ENCODE results near the gene DYNLT2.

The DYNLT2 gene

DNA sequence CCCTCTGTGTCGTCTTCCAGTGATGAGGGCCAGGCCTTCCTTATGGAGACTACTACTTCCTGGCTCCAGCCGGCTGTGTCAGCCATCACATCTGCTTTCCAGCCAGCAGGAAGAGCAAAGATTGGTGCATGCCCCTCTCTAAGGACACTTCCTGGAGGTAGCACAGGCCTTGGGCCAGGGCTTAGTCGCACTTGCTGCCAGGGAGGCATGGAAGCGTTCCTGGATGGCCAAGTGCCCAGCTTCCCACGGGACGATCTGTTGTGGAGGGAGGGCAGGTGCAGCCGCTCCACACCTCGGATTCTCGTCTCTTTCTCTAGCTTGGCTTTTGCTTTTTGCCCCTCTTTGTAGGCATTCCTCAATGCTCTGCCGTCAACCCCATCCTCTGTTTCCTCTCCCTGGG is 11.9 kb upstream of the DYNLT2 start:
- Histone ChIP-seq H3K4me1 (ENCODE audit: control extremely low read depth in 1 of 4, control insufficient read depth in 4 of 4, insufficient read depth in 4 of 4, low read length in 3 of 4) (no peaks in the 10 kb centered on the region), H3K27ac (ENCODE audit: insufficient read depth in 1 of 2, low read depth in 1 of 2, low read length in 2 of 2, poor library complexity in 1 of 2, severe bottlenecking in 2 of 2) (no peak overlapping the region), H3K4me3 (ENCODE audit: control insufficient read depth in 1 of 7, extremely low read depth in 1 of 7, insufficient read depth in 4 of 7, low read depth in 2 of 7, low read length in 6 of 7) (no peak overlapping the region), H3K36me3 (ENCODE audit: control insufficient read depth in 4 of 4, insufficient read depth in 4 of 4, low read length in 3 of 4) (peaks cover 13 to 78% (median 48%) of the 10 kb centered on the region in 4 experiments), H3K27me3 (replicated peaks in 2 of 5; ENCODE audit: control insufficient read depth in 4 of 5, insufficient read depth in 5 of 5, low read length in 4 of 5) (no peaks in the 10 kb centered on the region), H3K9me3 (ENCODE audit: control extremely low read depth in 1 of 5, control insufficient read depth in 4 of 5, insufficient read depth in 2 of 5, low read depth in 1 of 5, low read length in 4 of 5) (no peaks in the 10 kb centered on the region)
- CTCF ChIA-PET = interaction anchor here (0.8 to 1.4 kb wide), 2 partner anchors 11 to 26 kb away, joined by 3 to 4 read pairs; no protein-coding TSS in a partner anchor
- 92% methylated on average over 10 of the region's 10 CpGs for WGBS (ENCODE audit: insufficient coverage)
- DNase-seq = no peak
- POLR2A ChIA-PET = no interaction called here

DNA sequence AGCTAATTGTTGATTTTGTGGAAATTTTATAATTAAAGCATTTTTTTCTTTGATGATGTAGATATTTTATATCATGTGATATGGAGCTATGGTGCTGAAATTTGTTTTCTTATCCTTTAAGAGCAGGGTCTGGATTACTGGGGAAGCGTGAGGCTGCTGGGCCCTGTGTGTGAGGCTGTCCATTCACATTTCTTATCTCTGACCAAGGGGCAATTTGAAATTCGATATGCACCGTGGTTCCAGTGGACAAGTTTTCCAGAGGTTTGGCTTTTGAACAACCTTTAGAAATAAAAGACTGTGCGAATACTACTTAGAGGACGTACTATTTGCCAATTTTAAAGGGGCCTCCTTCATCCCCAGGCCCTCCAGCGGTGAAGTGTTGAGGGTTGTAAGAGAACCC is 3.8 kb upstream of the DYNLT2 start:
- no peak for DNase-seq
- Histone ChIP-seq H3K4me1 (ENCODE audit: control extremely low read depth in 1 of 4, control insufficient read depth in 4 of 4, insufficient read depth in 4 of 4, low read length in 3 of 4) (peaks cover 8 to 22% (median 15%) of the 10 kb centered on the region in 4 experiments), H3K36me3 (ENCODE audit: control insufficient read depth in 4 of 4, insufficient read depth in 4 of 4, low read length in 3 of 4) (peaks cover 8 to 39% (median 18%) of the 10 kb centered on the region in 4 experiments), H3K4me3 (ENCODE audit: control insufficient read depth in 1 of 7, extremely low read depth in 1 of 7, insufficient read depth in 4 of 7, low read depth in 2 of 7, low read length in 6 of 7) (no peak overlapping the region), H3K27me3 (replicated peaks in 2 of 5; ENCODE audit: control insufficient read depth in 4 of 5, insufficient read depth in 5 of 5, low read length in 4 of 5) (no peaks in the 10 kb centered on the region), H3K9me3 (ENCODE audit: control extremely low read depth in 1 of 5, control insufficient read depth in 4 of 5, insufficient read depth in 2 of 5, low read depth in 1 of 5, low read length in 4 of 5) (no peaks in the 10 kb centered on the region), H3K27ac (ENCODE audit: insufficient read depth in 1 of 2, low read depth in 1 of 2, low read length in 2 of 2, poor library complexity in 1 of 2, severe bottlenecking in 2 of 2) (no peak overlapping the region)
- WGBS (ENCODE audit: insufficient coverage) = 98% methylated on average over 6 of the region's 6 CpGs
- POLR2A ChIA-PET = no interaction called here
- CTCF ChIA-PET = interaction anchor here (1.2 kb wide), 1 partner anchor 18 kb away, joined by 3 read pairs; no protein-coding TSS in a partner anchor

DNA sequence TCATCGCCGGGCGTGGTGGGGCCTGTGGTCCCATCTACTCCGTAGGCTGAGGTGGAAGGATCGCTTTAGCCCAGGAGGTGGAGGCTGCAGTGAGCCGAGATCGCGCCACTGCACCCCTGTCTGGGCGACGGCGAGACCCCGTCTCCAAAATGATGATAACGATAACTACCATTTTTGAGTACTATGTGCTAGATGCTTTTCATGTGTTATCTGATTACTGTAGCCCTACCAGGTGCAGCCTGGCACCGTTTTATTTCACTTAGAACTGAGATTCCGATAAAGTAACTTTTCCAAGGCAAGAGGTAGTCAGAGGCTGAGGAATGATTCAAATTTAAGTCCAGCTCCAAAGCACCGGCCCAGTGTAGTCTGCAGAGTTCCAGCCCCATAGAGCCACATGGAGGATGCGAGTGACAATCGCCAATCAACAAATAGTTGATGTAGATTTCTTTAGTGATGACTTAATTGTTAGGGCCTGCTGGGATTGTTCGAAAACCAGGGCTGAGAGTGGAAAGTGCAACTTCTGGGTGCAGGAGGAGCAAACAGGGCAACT is 777 bp upstream of the DYNLT2 start:
- POLR2A ChIA-PET = interaction anchor here (0.7 to 2.4 kb wide), 3 partner anchors 28 to 98 kb away, joined by 3 to 13 read pairs (median 7); partner anchors contain the start of genes C6orf120, PHF10 and WDR27
- H3K9me3 ChIP-seq (ENCODE audit: control extremely low read depth in 1 of 5, control insufficient read depth in 4 of 5, insufficient read depth in 2 of 5, low read depth in 1 of 5, low read length in 4 of 5) = peaks cover 0 to under 1% (median 0%) of the 10 kb centered on the region in 5 experiments
- peaks cover 4 to 12% (median 5%) of the 10 kb centered on the region in 4 experiments for H3K36me3 ChIP-seq (ENCODE audit: control insufficient read depth in 4 of 4, insufficient read depth in 4 of 4, low read length in 3 of 4)
- H3K27me3 ChIP-seq (replicated peaks in 2 of 5; ENCODE audit: control insufficient read depth in 4 of 5, insufficient read depth in 5 of 5, low read length in 4 of 5) = no peaks in the 10 kb centered on the region
- no peak for DNase-seq
- WGBS (ENCODE audit: insufficient coverage) = 15% methylated on average over 19 of the region's 19 CpGs
- CTCF ChIA-PET = interaction anchor here (0.8 to 1.6 kb wide), 5 partner anchors 25 to 79 kb away, joined by 3 to 6 read pairs (median 3); no protein-coding TSS in a partner anchor
- H3K27ac ChIP-seq (ENCODE audit: insufficient read depth in 1 of 2, low read depth in 1 of 2, low read length in 2 of 2, poor library complexity in 1 of 2, severe bottlenecking in 2 of 2) = peak overlapping the region; percentile 94 to 97
- peak overlapping the region; percentile 78 to 96 (median 91) for H3K4me3 ChIP-seq (ENCODE audit: control insufficient read depth in 1 of 7, extremely low read depth in 1 of 7, insufficient read depth in 4 of 7, low read depth in 2 of 7, low read length in 6 of 7)
- peaks cover 10 to 25% (median 19%) of the 10 kb centered on the region in 4 experiments for H3K4me1 ChIP-seq (ENCODE audit: control extremely low read depth in 1 of 4, control insufficient read depth in 4 of 4, insufficient read depth in 4 of 4, low read length in 3 of 4)

DNA sequence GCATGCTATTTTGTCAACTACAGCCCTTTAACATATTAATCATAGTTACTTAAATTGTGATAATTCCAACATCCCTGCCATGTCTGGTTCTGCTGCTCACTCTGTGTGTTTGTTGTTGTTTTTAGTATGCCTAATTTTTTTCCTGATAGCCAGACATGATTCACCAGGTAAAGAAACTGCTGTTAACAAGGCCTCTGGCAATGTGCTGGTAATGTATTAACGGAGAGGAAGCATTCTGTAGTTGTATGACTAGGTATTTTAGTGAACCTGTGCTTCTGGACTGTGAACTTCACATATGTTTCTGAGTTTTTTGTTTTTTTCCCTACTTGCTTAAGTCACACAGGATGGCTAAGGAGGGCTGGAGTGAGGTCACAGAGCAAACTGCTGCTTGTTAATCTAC is 4.8 kb downstream of the DYNLT2 start:
- Histone ChIP-seq H3K4me1 (ENCODE audit: control extremely low read depth in 1 of 4, control insufficient read depth in 4 of 4, insufficient read depth in 4 of 4, low read length in 3 of 4) (peaks cover 2 to 13% (median 12%) of the 10 kb centered on the region in 4 experiments), H3K4me3 (ENCODE audit: control insufficient read depth in 1 of 7, extremely low read depth in 1 of 7, insufficient read depth in 4 of 7, low read depth in 2 of 7, low read length in 6 of 7) (no peak overlapping the region), H3K27me3 (replicated peaks in 2 of 5; ENCODE audit: control insufficient read depth in 4 of 5, insufficient read depth in 5 of 5, low read length in 4 of 5) (no peaks in the 10 kb centered on the region), H3K27ac (ENCODE audit: insufficient read depth in 1 of 2, low read depth in 1 of 2, low read length in 2 of 2, poor library complexity in 1 of 2, severe bottlenecking in 2 of 2) (no peak overlapping the region), H3K9me3 (ENCODE audit: control extremely low read depth in 1 of 5, control insufficient read depth in 4 of 5, insufficient read depth in 2 of 5, low read depth in 1 of 5, low read length in 4 of 5) (peaks cover 0 to 9% (median 3%) of the 10 kb centered on the region in 5 experiments), H3K36me3 (ENCODE audit: control insufficient read depth in 4 of 4, insufficient read depth in 4 of 4, low read length in 3 of 4) (peaks cover 0 to 3% (median 0%) of the 10 kb centered on the region in 4 experiments)
- DNase-seq = no peak
- POLR2A ChIA-PET = no interaction called here
- 100% methylated on average over 1 of the region's 1 CpG for WGBS (ENCODE audit: insufficient coverage)
- CTCF ChIA-PET = interaction anchor here (1.5 kb wide), 1 partner anchor 86 kb away, joined by 4 read pairs; no protein-coding TSS in a partner anchor

DNA sequence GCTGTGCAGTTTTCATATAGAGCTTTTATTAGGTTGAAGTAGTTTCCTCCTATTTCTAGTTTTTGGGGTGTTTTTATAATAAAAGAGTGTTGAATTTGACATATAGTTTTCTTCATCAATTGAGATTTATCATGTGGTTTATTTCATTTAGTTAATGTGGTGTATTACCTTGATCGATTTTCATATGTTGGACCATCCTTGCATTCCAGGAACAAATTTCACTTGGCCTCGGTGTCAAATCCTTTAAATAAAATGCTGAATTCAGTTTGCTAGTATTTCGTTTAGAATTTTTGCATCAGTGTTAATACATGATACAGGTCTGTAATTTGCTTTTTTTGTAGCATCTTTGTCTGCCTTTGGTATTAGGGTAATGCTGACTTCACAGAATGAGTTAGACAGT is 6.0 kb downstream of the DYNLT2 start:
- peaks cover 2 to 7% (median 6%) of the 10 kb centered on the region in 4 experiments for H3K4me1 ChIP-seq (ENCODE audit: control extremely low read depth in 1 of 4, control insufficient read depth in 4 of 4, insufficient read depth in 4 of 4, low read length in 3 of 4)
- H3K27ac ChIP-seq (ENCODE audit: insufficient read depth in 1 of 2, low read depth in 1 of 2, low read length in 2 of 2, poor library complexity in 1 of 2, severe bottlenecking in 2 of 2) = no peak overlapping the region
- no peak overlapping the region for H3K4me3 ChIP-seq (ENCODE audit: control insufficient read depth in 1 of 7, extremely low read depth in 1 of 7, insufficient read depth in 4 of 7, low read depth in 2 of 7, low read length in 6 of 7)
- no peaks in the 10 kb centered on the region for H3K27me3 ChIP-seq (replicated peaks in 2 of 5; ENCODE audit: control insufficient read depth in 4 of 5, insufficient read depth in 5 of 5, low read length in 4 of 5)
- no peak for DNase-seq
- peaks cover 0 to 9% (median 3%) of the 10 kb centered on the region in 5 experiments for H3K9me3 ChIP-seq (ENCODE audit: control extremely low read depth in 1 of 5, control insufficient read depth in 4 of 5, insufficient read depth in 2 of 5, low read depth in 1 of 5, low read length in 4 of 5)
- H3K36me3 ChIP-seq (ENCODE audit: control insufficient read depth in 4 of 4, insufficient read depth in 4 of 4, low read length in 3 of 4) = peaks cover 0 to 3% (median 0%) of the 10 kb centered on the region in 4 experiments
- ChIA-PET POLR2A (no interaction called here), CTCF (no interaction called here)
- 85% methylated on average over 2 of the region's 3 CpGs for WGBS (ENCODE audit: insufficient coverage)

DNA sequence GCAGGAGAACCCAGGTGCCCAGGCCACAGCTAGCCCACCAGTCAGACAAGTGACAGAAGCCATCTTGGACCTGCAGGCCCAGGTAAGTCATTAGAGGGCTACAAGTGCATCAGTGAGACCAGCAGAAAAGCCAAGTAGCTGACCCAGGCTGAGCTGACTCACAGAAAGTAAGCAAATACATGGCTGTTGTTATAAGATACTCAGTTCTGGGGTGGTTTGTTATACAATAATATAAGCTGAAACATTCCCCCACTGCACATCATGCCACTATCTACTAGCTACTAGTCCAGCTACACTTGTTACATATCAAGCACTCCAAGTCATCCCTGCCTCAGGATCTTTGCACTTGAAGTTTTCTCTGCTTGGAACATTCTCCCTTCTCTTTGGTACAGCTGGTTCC is 10.0 kb downstream of the DYNLT2 start:
- Histone ChIP-seq H3K4me3 (ENCODE audit: control insufficient read depth in 1 of 7, extremely low read depth in 1 of 7, insufficient read depth in 4 of 7, low read depth in 2 of 7, low read length in 6 of 7) (no peak overlapping the region), H3K36me3 (ENCODE audit: control insufficient read depth in 4 of 4, insufficient read depth in 4 of 4, low read length in 3 of 4) (no peaks in the 10 kb centered on the region), H3K9me3 (ENCODE audit: control extremely low read depth in 1 of 5, control insufficient read depth in 4 of 5, insufficient read depth in 2 of 5, low read depth in 1 of 5, low read length in 4 of 5) (peaks cover 0 to 4% (median 2%) of the 10 kb centered on the region in 5 experiments), H3K27me3 (replicated peaks in 2 of 5; ENCODE audit: control insufficient read depth in 4 of 5, insufficient read depth in 5 of 5, low read length in 4 of 5) (no peaks in the 10 kb centered on the region), H3K27ac (ENCODE audit: insufficient read depth in 1 of 2, low read depth in 1 of 2, low read length in 2 of 2, poor library complexity in 1 of 2, severe bottlenecking in 2 of 2) (no peak overlapping the region), H3K4me1 (ENCODE audit: control extremely low read depth in 1 of 4, control insufficient read depth in 4 of 4, insufficient read depth in 4 of 4, low read length in 3 of 4) (no peaks in the 10 kb centered on the region)
- ChIA-PET POLR2A (no interaction called here), CTCF (interaction anchor here (0.6 to 1.4 kb wide), 5 partner anchors 9 to 818 kb away, joined by 3 to 4 read pairs (median 3); no protein-coding TSS in a partner anchor)
- no peak for DNase-seq

DNA sequence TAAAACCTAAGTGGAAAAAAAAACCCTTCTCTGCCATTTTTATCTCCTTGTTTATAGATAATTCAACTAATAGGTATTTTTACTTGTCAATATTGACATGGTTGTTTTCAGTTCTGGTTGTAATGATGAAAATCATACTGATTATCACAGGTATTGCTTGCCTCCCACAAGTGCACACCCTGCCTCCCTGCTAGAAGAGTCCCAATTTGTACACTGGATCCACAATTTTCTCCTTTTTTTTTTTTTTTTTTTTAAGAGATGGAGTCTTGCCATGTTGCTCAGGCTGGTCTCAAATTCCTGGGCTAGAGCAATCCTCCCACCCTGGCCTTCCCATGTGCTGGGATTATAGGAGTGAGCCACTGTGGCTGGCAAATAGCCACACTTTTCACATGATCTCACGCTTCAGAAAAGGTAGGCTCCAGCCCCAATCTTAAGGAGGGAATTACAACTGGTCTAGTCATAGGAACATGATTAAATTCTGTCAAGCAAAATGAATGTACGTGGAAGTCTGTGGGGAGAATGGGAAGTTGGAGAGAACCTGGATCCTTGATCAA is 12.3 kb downstream of the DYNLT2 start:
- ChIA-PET POLR2A (no interaction called here), CTCF (no interaction called here)
- no peak overlapping the region for H3K4me3 ChIP-seq (ENCODE audit: control insufficient read depth in 1 of 7, extremely low read depth in 1 of 7, insufficient read depth in 4 of 7, low read depth in 2 of 7, low read length in 6 of 7)
- WGBS (ENCODE audit: insufficient coverage) = no CpG with 5 or more reads among the region's 2 CpGs
- no peaks in the 10 kb centered on the region for H3K36me3 ChIP-seq (ENCODE audit: control insufficient read depth in 4 of 4, insufficient read depth in 4 of 4, low read length in 3 of 4)
- no peaks in the 10 kb centered on the region for H3K27me3 ChIP-seq (replicated peaks in 2 of 5; ENCODE audit: control insufficient read depth in 4 of 5, insufficient read depth in 5 of 5, low read length in 4 of 5)
- no peaks in the 10 kb centered on the region for H3K9me3 ChIP-seq (ENCODE audit: control extremely low read depth in 1 of 5, control insufficient read depth in 4 of 5, insufficient read depth in 2 of 5, low read depth in 1 of 5, low read length in 4 of 5)
- no peak for DNase-seq
- H3K4me1 ChIP-seq (ENCODE audit: control extremely low read depth in 1 of 4, control insufficient read depth in 4 of 4, insufficient read depth in 4 of 4, low read length in 3 of 4) = no peaks in the 10 kb centered on the region
- no peak overlapping the region for H3K27ac ChIP-seq (ENCODE audit: insufficient read depth in 1 of 2, low read depth in 1 of 2, low read length in 2 of 2, poor library complexity in 1 of 2, severe bottlenecking in 2 of 2)

All from common myeloid progenitor, CD34-positive (primary cell).